Esophagus squamous epithelium (tissue), 4 donors: Measurements from ENCODE around the gene PTAFR.

Experiments used
- POLR2A ChIP-seq, 4 donors: fragments of 450-650 bp; IDR thresholded peaks; one replicate each; pipeline ENCODE4 v1.6.1; 2017; ENCODE audit warnings: antibody characterized with exemption in 4 of 4, mild to moderate bottlenecking in 4 of 4, moderate library complexity in 3 of 4
- TF ChIP-seq, protein P1 (sequence below), 6 experiments: fragments of 450-650 bp in 4 of 6; fragments of 200-600 bp in 2 of 6; sonication (generic) in 2 of 6; IDR thresholded peaks; one replicate each; pipeline ENCODE4 v1.5.1; 2016 to 2019; ENCODE audit warnings: antibody characterized with exemption in 6 of 6, mild to moderate bottlenecking in 4 of 6, moderate library complexity in 4 of 6

DNA sequence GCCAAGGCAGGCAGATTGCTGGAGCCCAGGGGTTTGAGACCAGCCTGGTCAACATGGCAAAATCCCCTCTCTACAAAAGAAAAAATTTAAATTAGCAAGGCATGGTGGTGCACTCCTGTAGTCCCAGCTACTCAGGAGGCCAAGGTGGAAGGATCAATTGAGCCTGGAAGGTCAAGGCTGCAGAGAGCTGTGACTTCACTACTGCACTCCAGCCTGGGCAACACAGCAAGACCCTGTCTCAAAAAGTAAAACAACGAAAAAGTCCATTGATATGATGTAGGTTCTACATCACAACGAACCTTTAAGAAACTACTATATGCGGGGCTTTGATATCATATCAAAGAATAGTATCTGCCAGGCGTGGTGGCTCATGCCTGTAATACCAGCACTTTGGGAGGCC, 20.9 kb downstream of the PTAFR start:
- TF ChIP-seq POLR2A (IDR thresholded peaks at IDR 0.05), result no peak
- TF ChIP-seq, protein P1, sequence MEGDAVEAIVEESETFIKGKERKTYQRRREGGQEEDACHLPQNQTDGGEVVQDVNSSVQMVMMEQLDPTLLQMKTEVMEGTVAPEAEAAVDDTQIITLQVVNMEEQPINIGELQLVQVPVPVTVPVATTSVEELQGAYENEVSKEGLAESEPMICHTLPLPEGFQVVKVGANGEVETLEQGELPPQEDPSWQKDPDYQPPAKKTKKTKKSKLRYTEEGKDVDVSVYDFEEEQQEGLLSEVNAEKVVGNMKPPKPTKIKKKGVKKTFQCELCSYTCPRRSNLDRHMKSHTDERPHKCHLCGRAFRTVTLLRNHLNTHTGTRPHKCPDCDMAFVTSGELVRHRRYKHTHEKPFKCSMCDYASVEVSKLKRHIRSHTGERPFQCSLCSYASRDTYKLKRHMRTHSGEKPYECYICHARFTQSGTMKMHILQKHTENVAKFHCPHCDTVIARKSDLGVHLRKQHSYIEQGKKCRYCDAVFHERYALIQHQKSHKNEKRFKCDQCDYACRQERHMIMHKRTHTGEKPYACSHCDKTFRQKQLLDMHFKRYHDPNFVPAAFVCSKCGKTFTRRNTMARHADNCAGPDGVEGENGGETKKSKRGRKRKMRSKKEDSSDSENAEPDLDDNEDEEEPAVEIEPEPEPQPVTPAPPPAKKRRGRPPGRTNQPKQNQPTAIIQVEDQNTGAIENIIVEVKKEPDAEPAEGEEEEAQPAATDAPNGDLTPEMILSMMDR (IDR thresholded peaks at IDR 0.05), result no peak
